ENCODE results near the gene STXBP6. TPM values are rescaled to one million over a fixed set of nuclear protein-coding genes. Genes with fewer than 3 reads are reported as not detected.

Gene STXBP6
- total and polyA plus RNA-seq, 2 donors (not counting 3 experiments of a cell fraction or from before 2014, with no cell fraction given), result 0.06 TPM; not detected in 1

GRCh38 chr14:24863968-24864684, 185.8 kb downstream of the STXBP6 start:
- H3K9me3 ChIP-seq (replicated peaks; ENCODE audit: control insufficient read depth, insufficient read depth, low read length), result no peaks in the 10 kb centered on the region
- no peak overlapping the region for H3K4me3 ChIP-seq (replicated peaks in 1 of 3; ENCODE audit: insufficient read depth in 1 of 3, low read depth in 1 of 3, low read length in 3 of 3)
- DNase-seq (ENCODE audit: low read depth, low spot score), result no peak
- intact Hi-C loops (cut with micrococcal nuclease) (no loop called here), dilution Hi-C loops (cut with MboI; ENCODE audit: extremely low pct_ligation_motif_present, low sequenced_read_pairs) (no loop called here)
- no peak overlapping the region for H3K4me2 ChIP-seq (ENCODE audit: insufficient read depth, low read length)
- H3K9me1 ChIP-seq (replicated peaks; ENCODE audit: control insufficient read depth, extremely low read depth, insufficient read depth, low read length), result no peaks in the 10 kb centered on the region
- no TSS peak for BruUV-seq (replicated peaks)
- no peaks in the 10 kb centered on the region for H4K20me1 ChIP-seq (replicated peaks; ENCODE audit: control insufficient read depth, extremely low read depth, insufficient read depth, low read length)
- POLR2A ChIA-PET, result no interaction called here
- TF ChIP-seq POLR2AphosphoS5 (IDR thresholded peaks at IDR 0.05; ENCODE audit: insufficient read depth, low read depth, low read length) (no peak), CTCF (IDR thresholded peaks at IDR 0.05; ENCODE audit: extremely low read depth in 1 of 2, insufficient read depth in 1 of 2, low read depth in 1 of 2, low read length in 2 of 2) (no peak), JUN (IDR thresholded peaks at IDR 0.05; ENCODE audit: borderline replicate concordance, insufficient read depth, insufficient read length, low read depth) (no peak), EZH2 (IDR thresholded peaks at IDR 0.05; ENCODE audit: borderline replicate concordance, low read depth, low read length, severe bottlenecking) (no peak), FOS (IDR thresholded peaks at IDR 0.05; ENCODE audit: borderline replicate concordance, insufficient read depth, low read length) (no peak), MYC (IDR thresholded peaks at IDR 0.05; ENCODE audit: low read depth, low read length) (no peak), POLR2A (IDR thresholded peaks at IDR 0.05; ENCODE audit: low read depth, low read length) (no peak), MAX (IDR thresholded peaks at IDR 0.05; ENCODE audit: insufficient read depth, insufficient read length) (no peak)
- no peaks in the 10 kb centered on the region for H3K27me3 ChIP-seq (ENCODE audit: control insufficient read depth in 2 of 2, insufficient read depth in 2 of 2, low read length in 2 of 2)
- no peak overlapping the region for H3K9ac ChIP-seq (replicated peaks; ENCODE audit: extremely low read depth, insufficient read depth, low read length)
- no peak overlapping the region for H3K27ac ChIP-seq (ENCODE audit: insufficient read depth, low read depth, low read length)
- H3K4me1 ChIP-seq (ENCODE audit: control insufficient read depth, extremely low read depth, insufficient read depth, low read length), result no peaks in the 10 kb centered on the region
- no peak overlapping the region for H2AFZ ChIP-seq (ENCODE audit: low read depth, low read length)
- no peak for FAIRE-seq
- no peaks in the 10 kb centered on the region for H3K79me2 ChIP-seq (ENCODE audit: control insufficient read depth, insufficient read depth, low read length)
- H3K36me3 ChIP-seq (ENCODE audit: control insufficient read depth in 2 of 2, extremely low read depth in 1 of 2, insufficient read depth in 2 of 2, low read length in 2 of 2), result no peaks in the 10 kb centered on the region
- CTCF ChIA-PET, result no interaction called here

All from endothelial cell of umbilical vein (primary cell).